GM12878 (cell line): ENCODE results near the gene KCNG1. TPM values are rescaled to one million over a fixed set of nuclear protein-coding genes. Genes with fewer than 3 reads are reported as not detected.
A peak's percentile ranks its signal among the peaks of the same experiment; 100 is the strongest.

Source experiments
- CBX5 ChIP-seq: sonication (generic); IDR thresholded peaks from 2 replicates; pipeline ENCODE4 v1.6.1; 2016; ENCODE audit warnings: low read depth, moderate library complexity, mild to moderate bottlenecking, inconsistent platforms
- CEBPB ChIP-seq, 2 experiments: fragments of 150-350 bp in 1 of 2; IDR thresholded peaks; 2 replicates each; pipeline ENCODE4 v1.6.1; 2012 to 2014; ENCODE audit warnings: low read depth in 2 of 2, low read length in 2 of 2, borderline replicate concordance in 1 of 2, inconsistent platforms in 1 of 2
- CHD1 ChIP-seq: IDR thresholded peaks from 2 replicates; pipeline ENCODE4 v1.6.1; 2012; ENCODE audit warnings: low read depth, low read length, improper control_type of control experiment
- FOXK2 ChIP-seq: fragments of 450-650 bp; IDR thresholded peaks from 2 replicates; pipeline ENCODE4 v1.6.1; 2017; ENCODE audit warnings: mild to moderate bottlenecking, moderate library complexity
- KAT2A ChIP-seq: conservative IDR thresholded peaks from 2 replicates; pipeline ENCODE4 v1.6.1; 2011; ENCODE audit warnings: low read depth, low read length; ENCODE audit not compliant: control insufficient read depth
- MEF2A ChIP-seq: IDR thresholded peaks from 2 replicates; pipeline ENCODE4 v1.6.1; 2011; ENCODE audit warnings: low read depth, mild to moderate bottlenecking, low read length, moderate library complexity; ENCODE audit not compliant: insufficient read depth
- MEF2B ChIP-seq: fragments of 450-650 bp; IDR thresholded peaks from 2 replicates; pipeline ENCODE4 v1.6.1; 2018; ENCODE audit warnings: mild to moderate bottlenecking, moderate library complexity; ENCODE audit not compliant: partially characterized antibody, poor library complexity, severe bottlenecking
- NFIC ChIP-seq: IDR thresholded peaks from 2 replicates; pipeline ENCODE4 v1.6.1; 2012; ENCODE audit warnings: low read depth, mild to moderate bottlenecking, inconsistent platforms, low read length, moderate library complexity
- NFYB ChIP-seq: IDR thresholded peaks from 2 replicates; pipeline ENCODE4 v1.6.1; 2011; ENCODE audit warnings: low read depth, mild to moderate bottlenecking, low read length, improper control_type of control experiment, moderate library complexity; ENCODE audit not compliant: insufficient read depth
- RCOR1 ChIP-seq: conservative IDR thresholded peaks from 2 replicates; pipeline ENCODE4 v1.6.1; 2012; ENCODE audit warnings: low read depth, low read length, improper control_type of control experiment
- RELA ChIP-seq: fragments of 450-650 bp; IDR thresholded peaks from 2 replicates; pipeline ENCODE4 v1.8.0; 2014; ENCODE audit warnings: borderline replicate concordance; ENCODE audit not compliant: partially characterized antibody
- SREBF2 ChIP-seq: IDR thresholded peaks from 2 replicates; pipeline ENCODE4 v1.6.1; 2012; ENCODE audit warnings: mild to moderate bottlenecking, low read length
- ZBTB40 ChIP-seq: fragments of 450-650 bp; IDR thresholded peaks from 2 replicates; pipeline ENCODE4 v1.6.1; 2016; ENCODE audit warnings: mild to moderate bottlenecking, moderate library complexity, borderline replicate concordance
- ZNF274 ChIP-seq: IDR thresholded peaks from one replicate; pipeline ENCODE4 v1.8.0; 2011; ENCODE audit not compliant: insufficient read length, insufficient read depth
- ZZZ3 ChIP-seq: IDR thresholded peaks from 2 replicates; pipeline ENCODE4 v1.6.1; 2011; ENCODE audit warnings: low read depth; ENCODE audit not compliant: control insufficient read depth, insufficient read length
- polyA plus RNA-seq, 11 experiments: library from polyadenylated mRNA; depleted of rRNA in 4 of 11; unstranded in 6 of 11; stranded (reverse) in 5 of 11; fragments of >200 nt; fragmentation: Nextera tagmentation in 4 of 11; fragmentation: Illumina TruSeq in 1 of 11; extraction: Ambion mirVana in 4 of 11; extraction: Trizol in 1 of 11; gene quantifications; 1 replicate in 1 of 11; 2 replicates in 10 of 11; pipeline versions ENCODE4 v1.2.1 to v1.2.3, GENCODE V29; 2011 to 2016; ENCODE audit warnings: inconsistent platforms in 2 of 11, missing spikeins in 2 of 11, low read depth in 1 of 11
- total RNA-seq, 4 experiments: library from RNA; depleted of rRNA in 3 of 4; stranded (reverse); fragments of >200 nt in 3 of 4; fragmentation: Illumina TruSeq in 1 of 4; extraction: Trizol in 1 of 4; gene quantifications; 2 replicates each; pipeline versions ENCODE4 v1.2.1 to v1.2.3, GENCODE V29; 2013 to 2021
- TF ChIP-seq, protein P1 (sequence below): IDR thresholded peaks from 2 replicates; pipeline ENCODE4 v1.6.1; 2012; ENCODE audit warnings: low read length, inconsistent platforms
- TF ChIP-seq, protein P2 (sequence below): fragments of 450-650 bp; IDR thresholded peaks from 2 replicates; pipeline ENCODE4 v1.6.1; 2017; ENCODE audit warnings: antibody characterized with exemption, mild to moderate bottlenecking, moderate library complexity

Gene KCNG1
- total and polyA plus RNA-seq, 10 of the 15 experiments (the other 5 are each of a cell fraction or from before 2014, with no cell fraction given): not detected

DNA sequence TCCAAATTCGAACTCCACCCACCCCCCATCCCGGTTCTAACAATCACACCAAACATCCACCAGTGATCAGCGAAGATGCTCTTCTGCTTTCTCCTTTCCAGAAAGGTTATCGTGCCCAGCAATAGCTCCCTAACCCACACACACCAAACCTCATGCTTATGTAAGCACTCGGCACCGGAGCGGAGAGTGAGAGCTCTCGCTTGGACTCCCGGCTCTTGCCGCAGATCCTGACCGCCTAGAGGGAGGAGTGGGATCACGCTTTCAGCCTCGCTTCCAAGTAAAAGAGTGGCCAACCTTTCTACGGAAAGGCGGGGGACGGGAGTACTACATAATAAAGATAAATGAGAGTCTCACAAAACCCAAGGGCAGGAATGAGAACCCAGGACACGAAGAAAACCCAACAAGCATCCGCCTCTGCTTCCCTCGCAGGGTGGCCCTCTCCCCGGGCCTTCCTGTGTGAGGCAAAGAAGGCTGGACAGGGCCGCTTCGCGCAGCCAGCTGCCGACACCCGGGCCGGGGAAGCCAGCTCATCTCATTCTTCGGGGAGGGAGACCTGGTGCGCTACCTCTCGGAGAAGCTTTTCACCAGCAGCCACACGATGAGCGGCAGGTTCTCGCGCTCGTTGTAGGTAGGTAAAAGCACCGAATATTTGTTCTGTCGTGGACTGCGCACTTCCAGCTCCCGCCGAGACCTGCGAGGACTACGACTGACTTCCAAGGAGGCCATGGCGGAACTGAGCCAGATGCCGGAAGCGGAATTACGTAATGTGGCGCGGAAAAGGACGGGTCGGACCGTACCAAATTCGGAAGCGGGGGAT, 64.9 kb downstream of the KCNG1 start, which contains the start of gene DPM1 (continued):
- TF ChIP-seq ZBTB40: no peak
- no peak for TF ChIP-seq KAT2A
- TF ChIP-seq FOXK2: no peak
- TF ChIP-seq MEF2B: no peak
- TF ChIP-seq MEF2A: no peak
- no peak for TF ChIP-seq NFYB
- TF ChIP-seq CHD1: no peak
- no peak for TF ChIP-seq CBX5
- 0 out of 4 replicates have a peak, but pooled peaks of 1 of the 2 experiments have one; percentile 30 for TF ChIP-seq CEBPB (IDR thresholded peaks at IDR 0.05; ENCODE audit: borderline replicate concordance in 1 of 2, low read depth in 2 of 2, low read length in 2 of 2)
- TF ChIP-seq RCOR1: no peak
- TF ChIP-seq, protein P1, sequence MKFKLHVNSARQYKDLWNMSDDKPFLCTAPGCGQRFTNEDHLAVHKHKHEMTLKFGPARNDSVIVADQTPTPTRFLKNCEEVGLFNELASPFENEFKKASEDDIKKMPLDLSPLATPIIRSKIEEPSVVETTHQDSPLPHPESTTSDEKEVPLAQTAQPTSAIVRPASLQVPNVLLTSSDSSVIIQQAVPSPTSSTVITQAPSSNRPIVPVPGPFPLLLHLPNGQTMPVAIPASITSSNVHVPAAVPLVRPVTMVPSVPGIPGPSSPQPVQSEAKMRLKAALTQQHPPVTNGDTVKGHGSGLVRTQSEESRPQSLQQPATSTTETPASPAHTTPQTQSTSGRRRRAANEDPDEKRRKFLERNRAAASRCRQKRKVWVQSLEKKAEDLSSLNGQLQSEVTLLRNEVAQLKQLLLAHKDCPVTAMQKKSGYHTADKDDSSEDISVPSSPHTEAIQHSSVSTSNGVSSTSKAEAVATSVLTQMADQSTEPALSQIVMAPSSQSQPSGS: no peak
- no peak for TF ChIP-seq SREBF2
- TF ChIP-seq, protein P2, sequence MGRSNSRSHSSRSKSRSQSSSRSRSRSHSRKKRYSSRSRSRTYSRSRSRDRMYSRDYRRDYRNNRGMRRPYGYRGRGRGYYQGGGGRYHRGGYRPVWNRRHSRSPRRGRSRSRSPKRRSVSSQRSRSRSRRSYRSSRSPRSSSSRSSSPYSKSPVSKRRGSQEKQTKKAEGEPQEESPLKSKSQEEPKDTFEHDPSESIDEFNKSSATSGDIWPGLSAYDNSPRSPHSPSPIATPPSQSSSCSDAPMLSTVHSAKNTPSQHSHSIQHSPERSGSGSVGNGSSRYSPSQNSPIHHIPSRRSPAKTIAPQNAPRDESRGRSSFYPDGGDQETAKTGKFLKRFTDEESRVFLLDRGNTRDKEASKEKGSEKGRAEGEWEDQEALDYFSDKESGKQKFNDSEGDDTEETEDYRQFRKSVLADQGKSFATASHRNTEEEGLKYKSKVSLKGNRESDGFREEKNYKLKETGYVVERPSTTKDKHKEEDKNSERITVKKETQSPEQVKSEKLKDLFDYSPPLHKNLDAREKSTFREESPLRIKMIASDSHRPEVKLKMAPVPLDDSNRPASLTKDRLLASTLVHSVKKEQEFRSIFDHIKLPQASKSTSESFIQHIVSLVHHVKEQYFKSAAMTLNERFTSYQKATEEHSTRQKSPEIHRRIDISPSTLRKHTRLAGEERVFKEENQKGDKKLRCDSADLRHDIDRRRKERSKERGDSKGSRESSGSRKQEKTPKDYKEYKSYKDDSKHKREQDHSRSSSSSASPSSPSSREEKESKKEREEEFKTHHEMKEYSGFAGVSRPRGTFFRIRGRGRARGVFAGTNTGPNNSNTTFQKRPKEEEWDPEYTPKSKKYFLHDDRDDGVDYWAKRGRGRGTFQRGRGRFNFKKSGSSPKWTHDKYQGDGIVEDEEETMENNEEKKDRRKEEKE: no peak
- no peak for TF ChIP-seq ZNF274
- no peak for TF ChIP-seq NFIC
- TF ChIP-seq ZZZ3: no peak
- peak; percentile 60 for TF ChIP-seq RELA
